Smooth muscle cell (in vitro differentiated cells): ENCODE results near the gene MARVELD1. TPM values are rescaled to one million over a fixed set of nuclear protein-coding genes. Genes with fewer than 3 reads are reported as not detected.
"Not testable (repeated sequence)": the region's sequence is repeated elsewhere in the genome, so short reads cannot be mapped to it uniquely, and the experiment has no call there.

Source experiments
- DNase-seq: peaks from one replicate; lab custom pipeline; 2025; ENCODE audit not compliant: unreplicated experiment; lab: John Stamatoyannopoulos, UW
- H2AFZ ChIP-seq: fragments of 200-600 bp; sonication (generic); 2 replicates; pipeline ENCODE4 v1.6.0; 2016; ENCODE audit warnings: antibody characterized with exemption, low read depth, mild to moderate bottlenecking
- H3F3A ChIP-seq: fragments of 200-600 bp; sonication (generic); 2 replicates; pipeline ENCODE4 v1.6.0; 2017; ENCODE audit warnings: antibody characterized with exemption, low read depth
- H3K27ac ChIP-seq: fragments of 200-600 bp; sonication (generic); 2 replicates; pipeline ENCODE4 v1.5.1; 2016; ENCODE audit warnings: low read depth, mild to moderate bottlenecking
- H3K27me3 ChIP-seq: fragments of 200-600 bp; sonication (generic); 2 replicates; pipeline ENCODE4 v1.6.1; 2016; ENCODE audit warnings: low read depth, mild to moderate bottlenecking
- H3K36me3 ChIP-seq: fragments of 200-600 bp; sonication (generic); 2 replicates; pipeline ENCODE4 v1.5.1; 2016; ENCODE audit warnings: low read depth
- H3K4me1 ChIP-seq: fragments of 200-600 bp; sonication (generic); 2 replicates; pipeline ENCODE4 v1.5.1; 2016; ENCODE audit warnings: low read depth
- H3K4me2 ChIP-seq: fragments of 200-600 bp; sonication (generic); 2 replicates; pipeline ENCODE4 v1.6.0; 2016; ENCODE audit warnings: mild to moderate bottlenecking
- H3K4me3 ChIP-seq: fragments of 200-600 bp; sonication (generic); 2 replicates; pipeline ENCODE4 v1.5.1; 2016; ENCODE audit warnings: mild to moderate bottlenecking
- H3K79me2 ChIP-seq: fragments of 200-600 bp; sonication (generic); 2 replicates; pipeline ENCODE4 v1.6.0; 2016; ENCODE audit warnings: low read depth, mild to moderate bottlenecking
- H3K9ac ChIP-seq: fragments of 200-600 bp; sonication (generic); 2 replicates; pipeline ENCODE4 v1.6.0; 2016; ENCODE audit warnings: low read depth
- H3K9me3 ChIP-seq: fragments of 200-600 bp; sonication (generic); replicated peaks from 2 replicates; pipeline ENCODE4 v1.5.1; 2016; ENCODE audit warnings: low read depth
- H4K20me1 ChIP-seq: fragments of 200-600 bp; sonication (generic); 2 replicates; pipeline ENCODE4 v1.6.0; 2016; ENCODE audit warnings: low read depth
- WGBS: methylation state at CpG from one replicate; pipeline ENCODE4 v1.1.7; 2016; ENCODE audit warnings: low lambda C conversion rate; 5-methylcytosine and 5-hydroxymethylcytosine counted together
- polyA plus RNA-seq: library from polyadenylated mRNA; unstranded; fragments of >200 nt; fragmentation: Nextera tagmentation; extraction: Ambion mirVana; gene quantifications from 2 replicates; pipeline ENCODE4 v1.2.1, GENCODE V29; 2016
- total RNA-seq: library from RNA; depleted of rRNA; stranded (reverse); fragments of >200 nt; gene quantifications from 2 replicates; pipeline ENCODE4 v1.2.3, GENCODE V29; 2014
- TF ChIP-seq, protein P1 (sequence below): fragments of 200-600 bp; sonication (generic); IDR thresholded peaks from 2 replicates; pipeline ENCODE4 v1.5.1; 2017; ENCODE audit warnings: borderline replicate concordance, mild to moderate bottlenecking, antibody characterized with exemption; ENCODE audit not compliant: insufficient read depth, poor library complexity, severe bottlenecking

Gene MARVELD1
- total and polyA plus RNA-seq, 2 experiments from 2014 or later = 46.3 to 132 TPM

DNA sequence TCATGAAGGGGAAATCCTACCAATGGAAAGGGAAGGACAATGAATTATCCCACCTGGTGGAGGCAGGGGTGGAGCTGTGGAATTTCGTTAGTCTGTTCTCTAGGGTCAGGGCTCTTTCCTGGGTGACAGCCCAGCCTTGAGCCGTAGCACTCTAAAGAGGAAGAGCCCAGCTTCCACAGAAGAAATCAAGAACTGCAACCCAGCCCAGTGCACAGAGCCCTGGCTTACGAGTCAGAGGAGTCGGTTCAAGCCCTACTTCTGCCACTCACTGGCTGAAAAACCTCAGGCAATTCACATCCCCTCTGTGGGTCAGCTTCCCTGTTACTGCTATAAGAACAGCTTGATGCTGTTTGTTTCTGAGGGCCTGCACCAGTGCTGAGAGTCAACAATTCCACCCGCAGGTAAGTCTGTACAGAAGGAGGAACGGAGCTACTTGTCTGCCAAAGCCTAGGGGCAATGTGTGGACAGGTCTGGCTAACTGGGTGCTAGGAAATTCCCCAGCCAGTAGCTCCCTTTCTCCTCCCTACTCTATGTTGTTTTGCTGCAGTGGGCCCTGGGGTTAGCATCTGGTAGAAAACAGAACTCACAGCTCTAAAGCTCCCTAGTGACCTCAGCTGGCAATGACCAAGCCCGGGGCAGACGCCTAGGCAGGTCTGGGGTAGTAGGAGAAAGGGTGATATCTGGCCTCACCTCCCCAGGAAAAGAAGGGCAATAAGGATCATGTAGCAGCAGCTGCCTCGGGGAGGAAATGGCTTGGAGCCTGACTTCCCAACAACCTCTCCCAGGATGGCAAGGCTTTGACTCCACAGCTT, 29.8 kb upstream of the MARVELD1 start:
- Histone ChIP-seq H3K79me2 (peaks cover 11% of the 10 kb centered on the region), H3K27ac (peak overlapping the region; percentile 72), H4K20me1 (peaks cover 36% of the 10 kb centered on the region), H3K27me3 (no peaks in the 10 kb centered on the region), H3K36me3 (no peaks in the 10 kb centered on the region), H3K4me3 (peak overlapping the region; percentile 64), H3K4me2 (peak overlapping the region; percentile 72), H3K9me3 (no peaks in the 10 kb centered on the region), H2AFZ (no peak overlapping the region), H3K9ac (peak overlapping the region; percentile 22), H3K4me1 (peaks cover 17% of the 10 kb centered on the region), H3F3A (peaks cover 16% of the 10 kb centered on the region)
- TF ChIP-seq, protein P1, sequence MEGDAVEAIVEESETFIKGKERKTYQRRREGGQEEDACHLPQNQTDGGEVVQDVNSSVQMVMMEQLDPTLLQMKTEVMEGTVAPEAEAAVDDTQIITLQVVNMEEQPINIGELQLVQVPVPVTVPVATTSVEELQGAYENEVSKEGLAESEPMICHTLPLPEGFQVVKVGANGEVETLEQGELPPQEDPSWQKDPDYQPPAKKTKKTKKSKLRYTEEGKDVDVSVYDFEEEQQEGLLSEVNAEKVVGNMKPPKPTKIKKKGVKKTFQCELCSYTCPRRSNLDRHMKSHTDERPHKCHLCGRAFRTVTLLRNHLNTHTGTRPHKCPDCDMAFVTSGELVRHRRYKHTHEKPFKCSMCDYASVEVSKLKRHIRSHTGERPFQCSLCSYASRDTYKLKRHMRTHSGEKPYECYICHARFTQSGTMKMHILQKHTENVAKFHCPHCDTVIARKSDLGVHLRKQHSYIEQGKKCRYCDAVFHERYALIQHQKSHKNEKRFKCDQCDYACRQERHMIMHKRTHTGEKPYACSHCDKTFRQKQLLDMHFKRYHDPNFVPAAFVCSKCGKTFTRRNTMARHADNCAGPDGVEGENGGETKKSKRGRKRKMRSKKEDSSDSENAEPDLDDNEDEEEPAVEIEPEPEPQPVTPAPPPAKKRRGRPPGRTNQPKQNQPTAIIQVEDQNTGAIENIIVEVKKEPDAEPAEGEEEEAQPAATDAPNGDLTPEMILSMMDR = no peak
- WGBS = 50% methylated on average over 9 of the region's 9 CpGs
- no peak for DNase-seq

- Histone ChIP-seq H3K4me2 (peak overlapping the region; percentile 85), H3K4me3 (peak overlapping the region; percentile 64), H3K9ac (peak overlapping the region; percentile 22), H3K79me2 (peaks cover 11% of the 10 kb centered on the region), H4K20me1 (peaks cover 36% of the 10 kb centered on the region), H3F3A (peaks cover 16% of the 10 kb centered on the region), H3K27ac (peak overlapping the region; percentile 72), H3K4me1 (peaks cover 17% of the 10 kb centered on the region)
- DNase-seq, H3K27me3 ChIP-seq, H2AFZ ChIP-seq, H3K36me3 ChIP-seq, H3K9me3 ChIP-seq: not testable (repeated sequence)
- 78% methylated on average over 7 of the region's 7 CpGs for WGBS
Measured at GRCh38 chr10:97684368-97684713, 29.2 kb upstream of the MARVELD1 start.

DNA sequence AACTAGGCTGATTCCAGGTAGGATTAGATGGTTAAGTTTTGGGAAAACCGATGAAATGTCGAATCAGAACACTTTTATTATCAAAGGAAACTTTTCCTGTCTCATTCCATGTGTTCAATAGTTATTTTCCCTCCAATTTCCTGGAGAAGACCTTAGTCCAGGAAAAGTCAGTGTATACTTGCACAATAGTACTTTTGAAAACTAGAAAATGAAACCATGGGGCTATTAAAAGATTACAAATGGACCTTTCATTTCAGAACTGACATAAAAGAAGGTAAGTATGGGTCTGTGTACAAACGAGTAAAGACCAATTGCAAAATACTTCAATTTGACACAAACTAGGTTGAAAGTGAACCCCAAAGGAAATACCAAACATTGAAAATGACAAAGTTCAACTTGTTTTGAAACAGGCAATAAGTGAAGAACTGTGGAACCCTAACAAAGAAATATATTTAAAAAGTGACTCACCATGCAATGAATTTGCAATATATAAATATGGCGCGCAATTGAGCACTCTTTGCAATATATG, 28.6 kb upstream of the MARVELD1 start:
- Histone ChIP-seq H2AFZ (no peak overlapping the region), H3K36me3 (no peaks in the 10 kb centered on the region), H3K4me1 (peaks cover 17% of the 10 kb centered on the region), H3K4me2 (peak overlapping the region; percentile 85), H3K9me3 (no peaks in the 10 kb centered on the region), H3K27ac (peak overlapping the region; percentile 37), H3K4me3 (peak overlapping the region; percentile 64), H3K79me2 (peaks cover 11% of the 10 kb centered on the region), H3K9ac (no peak overlapping the region), H3F3A (peaks cover 16% of the 10 kb centered on the region), H3K27me3 (no peaks in the 10 kb centered on the region), H4K20me1 (peaks cover 36% of the 10 kb centered on the region)
- DNase-seq = no peak
- TF ChIP-seq, protein P1 = no peak
- 93% methylated on average over 5 of the region's 5 CpGs for WGBS

DNA sequence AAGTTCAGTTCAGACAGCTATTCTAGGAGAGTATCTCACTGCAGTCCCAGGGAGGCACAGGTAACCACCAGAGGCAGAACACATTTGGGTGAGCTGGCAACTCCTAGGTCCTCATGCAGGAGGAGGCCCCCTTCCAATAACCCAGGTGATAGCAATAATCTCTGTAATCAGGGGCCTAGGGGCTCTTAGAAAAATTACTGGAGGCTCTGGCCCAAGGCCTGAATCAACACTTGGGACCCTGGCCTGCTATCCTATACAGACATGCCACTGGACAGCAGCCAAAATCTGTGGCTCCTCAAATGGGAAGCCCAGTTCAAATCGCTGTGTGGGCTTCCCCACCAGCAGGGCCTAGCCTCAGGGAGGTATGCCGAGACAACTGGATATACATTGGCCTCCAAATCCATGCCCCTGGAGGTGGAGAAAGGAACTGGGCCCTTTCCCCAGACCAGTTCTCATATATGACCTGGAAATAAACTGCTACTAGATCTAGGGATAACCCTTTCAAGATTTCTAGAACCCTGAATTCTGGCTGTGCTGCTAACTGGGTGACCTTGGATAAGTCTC, 28.1 kb upstream of the MARVELD1 start:
- no peak for DNase-seq
- Histone ChIP-seq H3K4me1 (peaks cover 17% of the 10 kb centered on the region), H3K27ac (peak overlapping the region; percentile 37), H4K20me1 (peaks cover 36% of the 10 kb centered on the region), H3F3A (peaks cover 16% of the 10 kb centered on the region), H3K79me2 (peaks cover 11% of the 10 kb centered on the region), H3K9ac (peak overlapping the region; percentile 21), H3K4me3 (peak overlapping the region; percentile 64), H3K9me3 (no peaks in the 10 kb centered on the region), H3K4me2 (peak overlapping the region; percentile 85), H3K27me3 (no peaks in the 10 kb centered on the region), H2AFZ (no peak overlapping the region), H3K36me3 (no peaks in the 10 kb centered on the region)
- TF ChIP-seq, protein P1 = peak; percentile 18
- WGBS = 42% methylated on average over 2 of the region's 2 CpGs
